Activated T-cell treated with anti-CD3 and anti-CD28 coated beads for 48 hours (primary cell): ENCODE data around the gene RSPO4.

Experiments
- DNase-seq: peaks from one replicate; pipeline ENCODE4 v3.0.0-alpha.2; 2020; ENCODE audit warnings: low read depth

RSPO4 gene

DNA sequence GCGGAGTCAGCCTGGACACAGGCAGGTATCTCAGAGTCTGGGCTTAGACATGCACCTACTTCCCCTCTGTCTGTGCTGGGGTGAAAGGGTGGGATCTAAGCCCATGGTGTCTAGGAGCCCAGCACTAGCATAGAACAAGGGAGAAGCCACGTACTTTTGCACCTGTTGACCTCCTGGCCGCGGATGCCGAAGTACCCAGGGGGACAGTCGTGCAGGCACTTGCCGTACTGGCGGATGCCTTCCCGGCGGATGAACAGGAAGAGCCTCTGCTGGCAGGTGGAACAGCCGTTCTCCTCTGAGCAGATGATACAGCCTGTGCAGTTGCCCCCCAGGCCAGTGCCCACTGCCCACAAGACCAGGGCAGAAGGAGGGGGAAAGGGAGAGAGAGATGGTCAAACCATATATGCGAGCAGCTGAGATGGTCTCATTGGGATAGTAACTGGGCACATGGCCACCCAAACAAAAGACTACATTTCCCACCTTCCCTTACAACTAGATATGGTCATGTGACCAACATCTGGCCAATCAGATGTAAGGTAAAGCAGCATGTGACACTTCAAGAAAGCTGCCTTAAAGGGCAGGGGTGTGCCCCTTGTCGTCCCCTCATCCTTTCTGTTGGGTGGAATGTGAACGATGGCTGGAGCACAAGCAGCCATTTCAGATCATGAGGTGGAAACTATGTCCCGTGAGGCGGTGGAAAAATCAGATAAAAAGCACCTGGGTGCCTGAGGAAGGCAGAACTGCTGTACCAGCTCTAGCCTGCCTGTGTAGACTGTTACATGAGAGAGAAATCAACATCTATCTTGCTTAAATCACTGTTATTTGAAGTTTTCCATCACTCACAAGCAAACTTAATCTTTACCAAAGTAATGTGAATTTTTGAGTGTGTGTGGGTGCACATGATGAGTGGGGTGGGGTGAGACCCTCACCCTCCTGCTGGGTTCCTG lies 34.0 kb downstream of the RSPO4 start:
- DNase-seq = no peak

DNA sequence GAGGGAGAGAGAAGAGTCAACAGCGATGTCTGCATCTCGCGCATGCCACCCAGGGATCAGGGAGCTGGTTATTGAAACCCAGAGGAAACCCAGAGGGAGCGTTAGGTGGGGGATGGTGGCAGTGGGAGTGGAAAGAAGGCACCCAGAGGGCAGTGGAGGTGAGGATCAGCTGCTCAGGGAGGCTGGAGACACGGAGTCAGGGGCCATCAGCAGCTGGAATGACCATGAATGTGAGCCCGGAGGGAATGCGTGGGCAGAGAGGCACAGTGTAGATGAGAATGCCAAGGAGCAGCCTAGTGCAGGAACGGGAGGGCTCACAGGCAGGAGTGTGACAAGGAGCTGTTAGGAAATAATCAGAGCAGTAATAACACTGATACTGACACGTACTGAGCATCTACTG lies 36.2 kb downstream of the RSPO4 start:
- no peak for DNase-seq

DNA sequence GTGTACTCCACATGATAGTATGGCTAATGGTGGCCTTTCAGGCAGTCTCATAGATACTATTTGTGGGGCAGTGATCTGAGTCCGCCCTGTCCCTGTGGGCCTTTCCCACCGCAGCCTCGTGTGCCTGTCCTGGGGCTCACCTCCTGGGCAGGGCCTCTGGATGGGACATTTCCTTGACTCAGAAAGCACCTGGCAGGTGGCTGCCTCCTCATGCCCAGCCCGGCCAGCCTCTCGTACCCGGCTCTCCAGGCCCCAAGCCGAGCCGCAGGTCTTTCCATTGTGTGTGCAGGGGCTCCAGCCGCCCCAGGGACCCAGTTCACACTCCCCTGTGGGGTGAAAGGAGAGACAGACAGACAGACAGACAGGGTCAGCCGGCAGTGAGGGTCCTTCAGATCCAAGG lies 38.3 kb downstream of the RSPO4 start:
- no peak for DNase-seq

DNA sequence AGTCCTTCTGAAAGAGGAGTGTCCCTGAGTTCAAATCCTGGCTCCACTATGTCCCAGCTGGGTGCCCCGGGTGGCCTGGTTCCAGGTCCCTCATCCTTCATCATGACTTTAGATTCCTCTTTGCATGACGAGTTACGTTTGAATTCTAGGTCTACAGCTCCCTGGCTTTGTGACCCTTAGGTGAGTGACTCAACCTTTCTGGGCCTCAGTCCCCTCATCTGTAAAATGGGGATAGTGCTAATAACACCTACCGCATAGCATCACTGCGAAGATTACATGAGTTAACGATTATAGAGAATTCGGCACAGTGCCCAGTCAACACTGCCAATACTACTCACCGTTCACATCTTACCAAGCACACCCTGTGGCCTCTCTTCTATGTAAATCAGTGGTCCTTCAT lies 39.4 kb downstream of the RSPO4 start:
- no peak for DNase-seq

DNA sequence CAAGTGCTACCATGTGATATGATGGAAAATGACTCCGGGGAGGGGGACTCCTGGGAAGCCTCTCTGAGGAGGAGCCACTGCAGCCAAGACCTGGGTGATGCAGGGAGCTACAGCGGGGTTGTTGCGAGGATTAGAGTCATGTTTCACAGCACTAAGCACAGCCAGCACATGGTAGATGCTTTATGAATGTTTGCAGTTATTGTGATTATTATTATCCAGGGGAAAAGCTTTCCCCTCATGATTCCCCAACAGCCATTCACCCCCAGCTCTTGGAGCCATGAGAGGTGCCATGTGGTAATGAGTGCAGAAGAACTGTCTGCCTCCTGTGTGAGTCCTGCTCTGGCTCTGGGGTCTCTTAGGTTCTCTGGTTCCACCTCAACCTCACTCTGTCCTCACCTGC lies 39.9 kb downstream of the RSPO4 start:
- DNase-seq = no peak

DNA sequence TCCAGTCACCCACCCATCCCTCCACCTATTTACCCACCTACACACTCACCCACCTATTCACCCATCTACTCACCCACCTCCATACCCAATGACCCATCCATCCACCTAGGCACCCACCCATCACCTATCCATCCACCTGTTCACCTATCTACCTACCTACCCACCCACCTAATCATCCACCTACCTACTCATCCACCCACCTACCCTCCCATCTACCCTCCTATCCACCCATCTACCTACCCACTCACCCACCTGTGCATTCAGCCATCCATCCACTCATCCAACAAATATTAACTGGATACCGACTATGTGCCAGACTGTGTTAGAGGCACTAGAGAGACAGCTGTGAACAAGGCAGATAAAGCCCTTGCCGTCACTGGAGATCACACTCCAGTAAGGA lies 40.3 kb downstream of the RSPO4 start:
- DNase-seq = no peak

DNA sequence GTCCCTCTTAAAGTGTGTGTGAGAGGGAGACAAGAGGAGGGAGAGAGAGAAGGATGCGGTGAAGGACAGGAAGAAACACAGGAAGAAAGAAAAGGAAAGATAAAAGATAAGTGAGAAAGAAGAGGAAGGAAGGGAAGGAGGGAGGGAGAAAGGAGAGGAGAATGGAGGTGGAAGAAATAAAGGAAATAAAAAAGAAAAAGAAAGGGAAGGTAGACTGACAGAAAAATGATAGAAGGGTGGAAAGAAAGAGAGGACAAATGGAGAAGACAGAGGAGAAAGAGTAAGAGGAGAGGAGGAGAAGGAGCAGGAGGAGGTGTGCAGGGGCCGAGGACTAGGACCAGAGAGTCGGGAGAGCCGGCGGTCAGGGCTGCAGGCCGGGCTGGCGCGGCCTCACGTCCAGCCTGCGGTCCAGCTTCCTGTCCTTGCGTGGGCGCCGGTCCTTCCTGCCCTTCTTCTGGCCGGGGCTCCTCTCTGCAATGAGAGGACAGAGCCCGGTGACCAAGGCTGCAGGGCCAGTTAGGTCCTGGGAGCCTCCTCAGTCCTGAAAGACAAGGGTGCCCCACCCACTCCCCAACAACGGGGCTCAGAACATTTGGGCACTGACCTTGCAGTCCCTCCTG lies 42.0 kb downstream of the RSPO4 start:
- no peak for DNase-seq

DNA sequence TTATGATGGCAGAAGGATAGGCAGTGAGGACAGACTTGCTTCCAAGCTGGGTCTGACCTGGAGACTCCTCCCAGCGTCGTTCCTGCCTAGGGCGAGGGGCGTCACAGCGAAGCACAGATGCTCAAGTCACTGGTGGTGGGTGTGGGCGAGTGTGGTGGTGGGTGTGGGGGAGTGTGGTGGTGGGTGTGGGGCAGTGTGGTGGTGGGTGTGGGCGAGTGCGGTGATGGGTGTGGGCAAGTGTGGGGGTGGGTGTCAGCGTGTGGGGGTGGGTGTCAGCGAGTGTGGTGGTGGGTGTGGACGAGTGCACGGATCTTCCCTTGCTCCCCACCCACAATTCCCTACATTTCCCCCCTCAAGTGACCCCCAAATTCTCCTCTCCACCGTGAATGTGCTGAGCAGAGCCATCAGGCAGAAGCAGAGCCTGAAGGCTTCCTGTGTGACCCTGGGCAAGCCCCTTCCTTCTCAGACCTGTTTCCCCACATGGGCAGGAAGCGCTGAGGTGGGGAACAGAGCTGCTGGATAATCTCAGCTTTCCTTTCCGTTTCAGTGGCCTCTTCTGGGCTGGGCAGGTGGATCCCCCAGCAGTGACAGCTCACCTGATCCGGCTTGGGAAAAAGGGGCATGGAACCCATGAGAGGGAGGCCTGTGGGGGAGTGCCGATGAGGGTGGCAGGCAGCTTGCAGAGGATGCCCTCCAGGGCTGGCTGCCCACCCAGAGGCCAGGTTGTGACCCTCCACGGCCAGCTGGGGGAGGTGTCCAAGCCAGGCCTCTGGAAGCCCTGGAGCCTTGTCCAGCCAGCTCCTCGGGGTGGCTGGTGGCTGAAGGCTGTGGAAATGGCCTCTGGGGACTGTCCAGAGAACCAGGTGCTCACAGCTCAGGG lies 42.9 kb downstream of the RSPO4 start:
- DNase-seq = no peak

DNA sequence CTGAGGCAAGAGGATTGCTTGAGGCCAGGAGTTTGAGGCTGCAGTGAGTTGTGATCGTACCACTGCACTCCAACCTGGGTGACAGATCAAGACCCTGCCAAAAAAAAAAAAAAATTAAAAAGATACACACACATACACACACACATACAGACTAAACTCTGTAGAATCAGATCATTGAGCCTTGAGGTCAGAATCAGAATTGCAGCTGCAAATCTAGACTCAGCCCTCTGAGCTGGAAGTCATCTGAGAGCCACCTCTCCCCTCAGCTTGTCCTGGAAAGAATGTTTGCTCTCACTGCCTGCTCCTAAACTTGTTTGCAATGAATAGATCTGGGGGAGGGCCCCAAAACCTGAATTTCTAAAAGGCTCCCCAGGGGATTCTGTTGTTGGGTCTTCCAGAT lies 44.6 kb downstream of the RSPO4 start:
- DNase-seq = no peak

DNA sequence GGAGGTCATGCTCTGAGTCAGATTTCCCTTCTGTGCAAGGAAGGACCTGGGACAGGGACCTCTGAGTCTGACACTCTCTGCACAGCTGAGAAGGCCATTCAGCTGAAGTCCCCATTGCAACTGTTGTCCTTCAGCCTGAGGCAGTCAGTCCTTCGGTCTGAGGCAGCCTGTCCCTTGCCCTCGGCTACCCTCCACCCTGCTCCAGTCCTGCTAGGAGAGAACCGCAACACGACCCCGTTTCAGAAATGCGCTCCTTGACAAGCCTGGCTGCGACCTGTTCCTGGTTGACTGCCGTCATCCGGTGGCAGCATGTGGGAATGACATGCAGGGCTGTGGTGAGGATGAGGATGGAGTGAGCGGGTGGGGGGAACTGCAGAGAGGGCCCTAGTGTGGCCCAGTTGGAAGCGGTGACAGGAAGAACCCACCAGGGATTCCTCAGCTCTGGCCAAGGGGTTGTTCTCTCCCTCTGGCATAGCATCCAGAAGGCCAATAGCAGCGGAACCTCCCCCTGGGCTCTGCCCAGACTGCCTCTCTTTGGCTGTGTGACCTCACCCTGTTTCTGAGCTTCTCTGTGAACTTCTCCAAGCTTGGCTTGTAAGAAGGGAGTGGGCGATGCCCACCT lies 45.7 kb downstream of the RSPO4 start:
- peak; percentile 69 for DNase-seq

DNA sequence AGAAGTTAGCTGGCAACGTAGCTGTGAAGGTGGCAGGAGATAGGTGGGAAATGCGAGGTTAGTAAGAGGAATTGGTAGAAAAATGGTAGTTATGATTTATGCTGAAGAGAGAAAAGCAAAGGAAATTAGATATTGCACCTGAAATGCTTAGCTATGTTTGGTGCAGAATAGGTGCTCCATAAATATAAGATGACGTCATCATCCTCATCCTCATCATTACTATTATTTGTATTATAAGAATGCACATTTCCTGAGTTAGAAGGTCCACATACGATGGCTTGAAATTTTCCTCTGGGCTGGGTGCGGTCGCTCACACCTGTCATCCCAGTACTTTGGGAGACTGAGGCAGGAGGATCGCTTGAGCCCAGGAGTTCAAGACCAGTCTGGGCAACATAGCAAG lies 46.5 kb downstream of the RSPO4 start:
- no peak for DNase-seq

DNA sequence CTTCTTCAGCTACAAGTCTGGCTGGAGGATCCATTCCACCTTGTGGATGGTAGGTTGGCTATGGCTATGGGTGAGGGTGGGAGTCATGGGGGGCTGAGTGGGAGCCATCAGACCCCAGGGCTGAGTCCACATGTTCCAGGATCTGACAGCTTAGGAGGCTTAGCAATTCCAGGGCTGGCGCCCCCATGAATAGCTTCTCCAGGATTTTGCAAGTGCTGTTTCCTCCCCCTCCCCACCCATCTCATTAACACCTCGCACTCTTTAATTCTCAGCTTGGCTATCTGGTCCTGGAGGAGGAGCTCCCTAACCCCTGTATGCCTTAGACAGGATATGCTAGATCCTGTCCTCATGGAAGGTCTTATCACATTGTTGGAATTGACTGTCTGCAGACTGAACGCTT lies 47.0 kb downstream of the RSPO4 start:
- DNase-seq = no peak

DNA sequence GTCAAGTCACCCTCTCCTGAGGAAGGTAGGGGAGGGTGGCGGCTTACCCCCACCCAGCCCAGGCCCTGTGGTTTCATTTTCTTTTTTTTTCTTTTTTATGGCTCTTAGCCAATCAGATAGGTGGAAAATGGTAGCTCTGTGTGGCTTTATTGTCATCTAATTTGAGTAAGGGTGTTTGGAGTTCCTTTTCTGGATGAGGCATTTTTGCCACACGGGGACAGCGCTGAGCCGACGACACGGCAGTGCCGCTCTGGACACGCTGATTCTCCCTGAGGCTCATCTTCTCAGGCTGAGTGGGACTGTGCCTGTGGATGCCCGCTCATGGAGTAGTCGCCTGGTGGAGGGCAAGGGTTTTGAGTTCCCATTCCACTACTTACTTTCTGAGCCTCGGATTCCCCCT lies 48.4 kb downstream of the RSPO4 start:
- DNase-seq = no peak

DNA sequence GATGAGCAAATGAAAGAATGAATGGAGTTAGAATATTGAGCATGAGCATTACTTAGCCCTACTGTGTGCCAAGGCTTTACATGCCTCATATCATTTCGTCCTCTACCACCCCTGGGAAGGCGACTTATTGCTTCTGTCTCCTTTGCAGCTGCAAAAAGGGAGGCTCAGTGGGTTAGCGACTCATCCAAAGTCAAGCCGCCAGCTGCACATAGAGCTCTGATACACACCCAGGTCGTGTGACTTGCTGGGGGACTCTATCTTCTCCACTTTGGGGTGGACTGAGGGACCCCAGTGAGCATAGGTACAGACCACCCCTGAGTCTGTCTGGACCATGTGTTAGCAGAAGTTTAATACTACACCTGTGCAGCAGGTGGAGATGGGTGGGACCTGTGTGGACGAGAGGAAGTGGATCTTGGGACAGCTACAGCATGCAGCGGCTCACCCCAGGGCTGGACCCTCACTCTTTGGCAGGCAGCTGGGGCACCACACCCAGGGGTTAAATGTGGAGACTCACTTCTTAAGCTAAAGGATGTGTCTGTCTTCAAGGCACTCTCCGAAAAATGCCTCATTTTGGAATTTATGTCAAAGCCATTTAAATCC lies 49.8 kb downstream of the RSPO4 start:
- no peak for DNase-seq

DNA sequence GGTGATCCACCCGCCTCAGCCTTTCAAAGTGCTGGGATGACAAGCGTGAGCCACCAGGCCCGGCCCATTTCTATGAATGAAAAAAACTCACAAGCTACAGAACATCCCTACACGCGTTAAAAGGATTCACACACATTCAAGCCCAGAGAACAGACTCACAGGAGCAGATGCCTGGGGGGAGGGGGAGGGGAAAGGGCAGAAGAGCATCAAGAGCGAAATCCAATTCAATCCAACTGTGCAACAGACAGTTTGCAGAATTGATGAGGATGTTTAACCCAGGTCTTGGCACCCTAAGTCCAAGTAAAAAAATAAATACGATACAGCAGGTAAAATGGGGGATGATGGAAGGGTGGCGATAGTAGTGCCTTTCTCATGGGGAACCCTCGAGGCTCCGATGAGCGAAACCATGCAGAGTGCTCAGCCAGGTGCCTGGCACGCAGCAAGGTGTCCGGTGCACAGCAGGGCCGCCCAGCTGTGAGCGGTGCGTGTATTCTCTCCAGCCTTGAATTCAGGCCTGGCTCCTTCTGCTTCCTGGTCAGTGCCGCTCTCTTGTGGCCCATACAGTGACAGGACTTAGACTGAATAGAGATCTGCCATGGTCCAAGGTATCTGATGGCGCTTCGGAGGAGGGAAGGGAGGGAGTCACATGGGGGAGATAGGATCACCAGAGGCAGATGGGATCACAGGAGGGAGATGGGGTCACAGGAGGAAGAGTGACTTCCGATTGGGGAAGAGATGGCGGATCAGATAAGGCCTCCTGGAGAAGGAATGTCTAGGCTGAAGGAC lies 50.5 kb downstream of the RSPO4 start:
- DNase-seq = no peak

DNA sequence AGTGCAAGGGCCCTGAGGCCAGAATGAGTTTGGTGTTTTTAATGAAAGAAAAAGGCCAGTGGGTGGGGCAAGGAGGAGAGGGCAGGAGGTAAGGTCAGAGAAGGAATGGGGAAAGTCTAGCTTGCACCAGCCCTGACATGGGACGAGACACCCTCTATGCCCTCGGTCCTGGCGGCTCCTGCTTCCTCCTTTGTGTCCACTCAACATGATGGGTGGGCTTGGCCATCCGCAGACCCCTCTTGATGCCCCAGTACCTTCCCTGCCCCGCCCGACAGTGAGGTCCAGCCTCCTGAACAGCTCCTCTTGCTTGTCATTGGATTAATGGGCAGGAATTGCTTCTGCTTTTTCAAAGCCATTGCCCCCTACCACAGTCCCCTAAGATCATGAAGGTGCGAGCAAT lies 52.4 kb downstream of the RSPO4 start:
- DNase-seq = no peak

DNA sequence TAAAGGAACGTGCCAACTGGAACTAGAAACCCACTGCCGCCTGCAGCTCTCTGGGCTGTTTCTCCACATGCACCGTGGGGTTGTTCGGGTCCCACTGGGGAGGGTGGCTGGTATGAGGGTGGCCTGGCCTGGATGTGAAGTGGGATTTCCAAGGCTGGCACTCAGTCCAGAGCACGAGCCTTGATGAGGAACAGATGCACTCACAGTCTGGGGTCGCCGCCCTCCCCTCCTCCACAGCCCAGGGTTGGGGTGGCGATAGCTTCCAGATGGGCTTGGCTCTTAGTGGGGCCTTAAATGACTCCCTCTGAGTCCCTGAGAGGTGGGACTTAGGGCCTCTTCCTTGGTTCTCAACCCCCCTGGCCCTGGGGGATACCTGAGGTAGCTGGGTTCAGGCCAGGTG lies 55.3 kb downstream of the RSPO4 start:
- DNase-seq = no peak

DNA sequence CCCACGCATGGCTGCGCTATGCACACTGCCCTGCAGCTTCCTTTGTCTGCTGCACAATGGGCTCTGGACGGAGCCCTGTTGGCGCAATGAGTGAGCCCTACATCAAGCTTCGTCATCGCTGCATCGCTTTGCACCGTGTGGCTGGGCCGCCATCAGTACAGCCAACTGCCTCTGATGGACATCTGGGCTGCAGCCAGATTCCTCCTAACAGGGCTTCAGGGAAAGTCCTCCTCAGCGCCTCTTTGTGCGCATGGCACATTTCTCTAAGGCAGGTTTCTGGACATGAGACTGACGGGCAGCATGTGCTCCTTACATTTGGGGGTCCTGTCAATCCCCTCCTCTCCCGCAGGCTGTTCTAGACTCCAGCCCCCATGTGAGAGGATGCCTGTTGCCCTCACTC lies 56.3 kb downstream of the RSPO4 start:
- no peak for DNase-seq

DNA sequence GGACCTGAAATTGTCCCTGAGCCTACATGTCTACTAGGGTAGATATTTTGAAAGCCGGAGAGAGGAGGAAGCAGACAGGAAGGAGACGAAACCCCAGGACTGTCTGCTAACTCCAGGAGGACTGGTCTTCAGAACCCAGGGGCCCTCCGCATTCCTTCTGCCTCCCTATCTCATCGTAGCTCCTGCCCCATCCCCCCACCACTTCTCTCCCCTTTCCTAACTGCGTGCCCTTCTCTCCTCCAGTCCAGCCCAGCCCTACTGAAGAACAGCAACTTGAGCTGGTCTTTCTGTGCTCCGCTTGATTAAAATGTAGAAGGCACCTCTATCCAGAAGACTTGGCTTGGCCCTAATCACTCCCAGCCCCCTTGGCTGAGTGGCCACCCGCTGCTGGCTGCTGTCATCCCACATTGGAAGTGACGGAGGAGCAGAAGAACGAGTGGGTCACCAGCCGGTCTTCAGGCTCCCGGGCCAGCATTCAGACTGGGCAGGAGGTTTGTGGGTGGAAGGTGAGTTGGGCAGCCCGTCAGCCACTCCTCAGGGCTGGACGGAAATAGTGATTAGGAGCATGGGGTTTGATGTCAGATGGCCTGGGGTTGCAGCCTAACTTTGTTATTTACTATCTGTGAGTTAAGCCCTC lies 57.2 kb downstream of the RSPO4 start:
- DNase-seq = no peak

DNA sequence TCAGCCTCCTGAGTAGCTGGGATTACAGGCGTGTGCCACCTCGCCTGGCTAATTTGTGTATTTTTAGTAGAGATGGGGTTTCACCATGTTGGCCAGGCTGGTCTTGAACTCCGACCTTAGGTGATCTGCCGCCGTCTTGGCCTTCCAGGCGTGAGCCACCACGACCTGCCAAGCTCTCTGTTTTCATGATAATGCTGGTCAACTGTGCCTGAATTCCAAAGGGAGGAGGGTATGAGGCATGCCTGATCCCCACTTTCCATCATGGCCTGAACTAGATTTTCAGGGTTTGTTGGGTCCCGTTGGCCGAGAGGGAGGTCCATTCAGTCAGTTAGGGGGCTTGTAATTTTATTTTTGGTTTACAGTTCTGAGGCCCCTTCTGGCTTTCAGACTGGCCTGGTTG lies 58.0 kb downstream of the RSPO4 start:
- no peak for DNase-seq

DNA sequence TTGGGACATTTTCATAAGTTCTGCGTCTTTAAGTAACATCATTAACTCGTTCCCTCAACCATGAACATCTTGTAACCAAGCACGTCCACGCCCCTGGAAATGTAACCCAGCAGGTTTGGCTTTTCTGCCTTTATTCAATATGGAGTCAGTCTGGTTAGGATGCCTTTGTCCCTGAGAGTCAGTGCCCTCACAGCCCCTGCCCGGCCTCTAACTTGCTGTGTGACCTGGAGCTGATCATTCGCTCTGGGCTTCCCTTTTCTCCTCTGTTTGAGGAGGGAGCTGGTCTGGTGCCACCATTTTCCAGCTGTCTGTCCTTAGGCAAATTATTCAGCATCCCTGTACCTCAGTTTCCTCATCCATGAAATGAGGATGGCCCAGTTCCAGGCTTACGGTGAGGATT lies 59.5 kb downstream of the RSPO4 start:
- no peak for DNase-seq
